ENCODE results near the gene CNOT1.
"Not testable (repeated sequence)": the region's sequence is repeated elsewhere in the genome, so short reads cannot be mapped to it uniquely, and the experiment has no call there.

CNOT1 gene

GRCh38 chr16:58577141-58577540, 52.5 kb downstream of the CNOT1 start:
- no peak for DNase-seq

GRCh38 chr16:58574895-58575294, 54.7 kb downstream of the CNOT1 start:
- no peak for DNase-seq

GRCh38 chr16:58565697-58566096, 63.9 kb downstream of the CNOT1 start:
- not testable (repeated sequence) for DNase-seq

GRCh38 chr16:58563775-58564174, 65.9 kb downstream of the CNOT1 start:
- no peak for DNase-seq

GRCh38 chr16:58563235-58563634, 66.4 kb downstream of the CNOT1 start:
- no peak for DNase-seq

GRCh38 chr16:58556678-58557077, 72.9 kb downstream of the CNOT1 start:
- DNase-seq = no peak

GRCh38 chr16:58551496-58551895, 78.1 kb downstream of the CNOT1 start:
- no peak for DNase-seq

- no peak for DNase-seq
Observed at GRCh38 chr16:58548378-58548777, 81.2 kb downstream of the CNOT1 start.

- no peak for DNase-seq
Observed at GRCh38 chr16:58543685-58544084, 85.9 kb downstream of the CNOT1 start.

GRCh38 chr16:58542291-58542690, 87.3 kb downstream of the CNOT1 start:
- DNase-seq = no peak

GRCh38 chr16:58541711-58542110, 87.9 kb downstream of the CNOT1 start:
- DNase-seq = no peak

GRCh38 chr16:58537124-58537906, 92.3 kb downstream of the CNOT1 start:
- DNase-seq = no peak

GRCh38 chr16:58536278-58536677, 93.3 kb downstream of the CNOT1 start:
- no peak for DNase-seq

GRCh38 chr16:58535100-58535499, 94.5 kb downstream of the CNOT1 start:
- no peak for DNase-seq

GRCh38 chr16:58533751-58534470, 95.7 kb downstream of the CNOT1 start:
- no peak for DNase-seq

- DNase-seq = no peak
Observed at GRCh38 chr16:58532414-58532813, 97.2 kb downstream of the CNOT1 start.

GRCh38 chr16:58530179-58530578, 99.4 kb downstream of the CNOT1 start:
- DNase-seq = no peak

GRCh38 chr16:58519707-58520106, 109.9 kb downstream of the CNOT1 start:
- DNase-seq = no peak

- DNase-seq = no peak
Observed at GRCh38 chr16:58518980-58519368, 110.7 kb downstream of the CNOT1 start.

- DNase-seq = no peak
Observed at GRCh38 chr16:58518083-58518979, 111.3 kb downstream of the CNOT1 start.

GRCh38 chr16:58516768-58517107, 112.9 kb downstream of the CNOT1 start:
- DNase-seq = no peak

- DNase-seq = peak; percentile 37
Observed at GRCh38 chr16:58515871-58516767, 113.5 kb downstream of the CNOT1 start.

Data from NCI-H1436 (cell line).